ENCODE data around the gene PITPNC1.

DNA sequence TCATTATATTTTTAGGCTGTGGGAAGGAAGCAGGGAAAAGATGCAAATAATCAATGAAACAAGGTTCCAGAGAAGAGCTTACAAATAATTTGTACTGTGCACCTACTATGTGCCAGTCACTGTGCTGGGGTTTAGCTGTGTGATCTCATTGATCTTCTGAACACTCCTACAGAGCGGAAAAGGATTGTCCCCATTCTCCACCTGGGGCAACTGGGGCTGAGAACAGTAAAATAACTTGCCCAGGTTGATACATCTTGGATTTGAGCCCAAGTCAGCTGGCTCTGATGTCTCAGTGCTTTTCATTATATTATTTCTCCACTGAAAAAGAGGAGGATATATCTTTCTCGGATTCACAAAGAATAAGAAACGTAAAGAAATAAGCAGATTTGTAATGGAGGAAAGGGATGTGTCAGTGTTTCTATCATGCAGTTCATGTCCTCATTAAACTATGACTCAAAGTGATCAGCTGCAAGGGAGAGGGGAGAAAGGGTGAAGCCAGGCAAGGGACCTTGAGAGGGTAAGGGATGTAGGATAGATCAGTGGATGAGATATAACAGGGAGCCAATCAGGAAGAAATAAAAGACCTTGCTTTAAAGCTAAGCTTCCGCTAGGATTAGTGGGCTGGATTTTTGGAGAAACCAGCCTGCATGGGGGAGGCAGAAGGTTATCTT lies 197.0 kb downstream of the PITPNC1 start:
- no peak for TF ChIP-seq CTCF (IDR thresholded peaks at IDR 0.05)
- no peak for TF ChIP-seq POLR2A (IDR thresholded peaks at IDR 0.05)
- no peak for TF ChIP-seq POLR2AphosphoS5 (IDR thresholded peaks at IDR 0.05)

Measured in breast epithelium (tissue), 3 donors.